NCI-H748 (cell line): Measurements from ENCODE around the gene ZNF787.
"Not testable (repeated sequence)": the region's sequence is repeated elsewhere in the genome, so short reads cannot be mapped to it uniquely, and the experiment has no call there.

Experiments used
- DNase-seq: peaks from one replicate; lab custom pipeline; 2025; ENCODE audit not compliant: unreplicated experiment; lab: John Stamatoyannopoulos, UW

ZNF787 gene

DNA sequence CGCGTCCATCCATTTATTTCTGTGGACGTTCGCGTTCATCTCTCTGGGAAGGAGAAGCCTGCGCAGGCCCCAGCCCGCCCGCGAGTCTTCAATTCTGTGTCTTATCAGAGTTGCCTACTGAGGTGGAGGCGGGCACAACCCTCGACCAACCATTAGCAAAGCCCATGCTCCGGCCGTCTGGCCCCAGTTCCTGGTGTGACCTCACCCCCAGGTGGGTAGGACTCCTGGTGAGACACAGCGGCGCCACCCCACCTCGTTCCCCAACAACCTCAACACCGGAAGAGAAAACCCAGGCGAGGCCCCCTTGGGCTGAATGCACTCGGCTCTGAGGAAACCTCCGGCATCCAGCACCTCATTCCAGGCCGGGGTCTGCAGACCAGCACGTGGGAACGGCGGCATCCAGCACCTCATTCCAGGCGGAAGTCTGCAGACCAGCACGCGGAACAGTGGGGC, 14.7 kb downstream of the ZNF787 start:
- DNase-seq = no peak

DNA sequence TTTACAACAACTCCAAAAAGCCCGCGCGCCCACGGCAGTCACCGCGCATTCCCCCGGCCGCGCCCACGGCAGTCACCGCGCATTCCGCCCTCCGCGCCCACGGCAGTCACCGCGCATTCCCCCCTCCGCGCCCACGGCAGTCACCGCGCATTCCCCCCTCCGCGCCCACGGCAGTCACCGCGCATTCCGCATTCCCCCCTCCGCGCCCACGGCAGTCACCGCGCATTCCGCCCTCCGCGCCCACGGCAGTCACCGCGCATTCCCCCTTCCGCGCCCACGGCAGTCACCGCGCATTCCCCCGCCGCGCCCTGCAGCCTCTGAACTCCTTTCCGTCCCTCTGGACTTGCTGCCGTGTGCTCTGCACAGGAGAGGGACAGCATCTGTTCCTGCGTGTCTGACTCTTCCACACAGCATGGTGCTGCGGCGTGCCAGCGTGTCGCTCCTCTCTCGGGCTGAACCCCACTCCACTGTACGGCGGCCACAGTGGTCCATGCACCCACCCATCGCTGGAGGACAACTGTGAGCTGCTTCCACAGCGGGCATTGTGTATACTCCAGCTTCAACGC, 15.2 kb downstream of the ZNF787 start:
- not testable (repeated sequence) for DNase-seq

DNA sequence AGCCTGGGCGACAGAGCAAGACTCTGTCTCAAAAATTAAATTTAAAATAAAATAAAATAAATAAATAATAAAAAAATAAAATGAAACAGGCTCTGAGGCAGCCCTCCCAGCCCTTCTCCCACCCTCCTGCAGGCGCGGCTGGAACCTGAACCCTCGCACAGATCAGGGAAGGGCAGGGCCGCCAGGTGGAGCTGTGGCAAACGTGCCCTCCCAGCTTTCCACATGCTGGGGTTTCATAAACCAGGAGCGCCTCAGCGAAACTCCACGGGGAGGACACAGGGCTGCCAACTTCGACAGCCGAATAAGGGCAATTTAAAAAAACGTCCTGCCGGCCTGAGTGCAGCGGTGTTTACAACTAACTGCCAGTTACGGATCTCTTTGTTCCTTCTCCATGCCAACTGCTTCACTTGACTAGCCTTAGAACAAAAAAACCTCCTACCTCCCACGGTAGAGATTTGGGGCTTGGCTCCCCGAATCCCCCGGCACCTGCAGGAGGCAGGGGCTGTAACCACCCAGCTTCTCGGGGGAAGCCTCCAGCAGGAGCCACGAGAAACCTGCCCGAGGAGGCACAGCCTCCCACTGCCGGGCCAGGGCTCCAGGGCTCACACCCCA, 15.9 kb downstream of the ZNF787 start:
- DNase-seq = peak; percentile 83

DNA sequence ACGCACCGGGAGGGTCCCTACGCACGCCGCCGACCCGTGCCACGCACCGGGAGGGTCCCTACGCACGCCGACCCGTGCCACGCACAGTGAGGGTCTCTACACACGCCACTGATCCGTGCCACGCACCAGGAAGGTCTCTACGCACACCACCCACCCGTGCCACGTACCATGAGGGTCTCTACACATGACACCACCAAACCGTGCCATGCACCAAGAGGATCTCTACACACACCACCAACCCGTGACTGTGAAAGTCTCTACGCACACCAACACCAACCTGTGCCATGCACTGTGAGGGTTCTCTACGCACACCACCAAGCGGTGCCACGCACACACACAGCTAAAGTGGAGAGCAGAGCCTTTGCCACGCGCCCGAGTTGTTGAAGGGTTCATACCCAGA, 16.7 kb downstream of the ZNF787 start:
- no peak for DNase-seq

DNA sequence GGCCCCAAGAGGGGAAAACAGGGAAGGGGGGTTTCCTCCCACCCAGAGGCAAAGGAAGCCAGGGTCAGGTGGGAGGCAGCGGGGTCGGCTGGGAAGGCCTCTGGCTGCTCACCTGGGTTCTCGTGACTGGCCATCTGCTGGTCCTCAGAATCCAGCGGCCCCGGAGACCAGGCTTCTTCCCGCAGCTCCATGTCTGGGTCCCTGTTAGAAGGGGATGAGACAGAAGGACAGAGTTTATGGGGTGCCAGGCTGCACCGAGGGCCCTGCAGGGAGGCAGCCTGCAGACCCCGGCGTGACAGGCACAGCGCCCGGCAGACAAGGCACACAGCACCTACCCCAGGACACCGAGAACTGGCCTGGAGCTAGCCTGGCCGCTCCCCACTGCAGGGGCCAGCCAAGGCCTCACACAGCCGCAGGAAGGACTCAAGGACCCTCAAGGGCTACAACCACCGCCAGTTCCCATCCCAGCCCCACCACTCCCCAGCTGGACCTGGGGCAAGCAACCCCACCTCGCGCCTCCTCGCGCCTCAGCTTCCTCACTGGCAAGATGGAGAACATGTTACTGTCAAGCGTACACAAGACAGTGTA, 18.0 kb downstream of the ZNF787 start:
- DNase-seq = no peak

DNA sequence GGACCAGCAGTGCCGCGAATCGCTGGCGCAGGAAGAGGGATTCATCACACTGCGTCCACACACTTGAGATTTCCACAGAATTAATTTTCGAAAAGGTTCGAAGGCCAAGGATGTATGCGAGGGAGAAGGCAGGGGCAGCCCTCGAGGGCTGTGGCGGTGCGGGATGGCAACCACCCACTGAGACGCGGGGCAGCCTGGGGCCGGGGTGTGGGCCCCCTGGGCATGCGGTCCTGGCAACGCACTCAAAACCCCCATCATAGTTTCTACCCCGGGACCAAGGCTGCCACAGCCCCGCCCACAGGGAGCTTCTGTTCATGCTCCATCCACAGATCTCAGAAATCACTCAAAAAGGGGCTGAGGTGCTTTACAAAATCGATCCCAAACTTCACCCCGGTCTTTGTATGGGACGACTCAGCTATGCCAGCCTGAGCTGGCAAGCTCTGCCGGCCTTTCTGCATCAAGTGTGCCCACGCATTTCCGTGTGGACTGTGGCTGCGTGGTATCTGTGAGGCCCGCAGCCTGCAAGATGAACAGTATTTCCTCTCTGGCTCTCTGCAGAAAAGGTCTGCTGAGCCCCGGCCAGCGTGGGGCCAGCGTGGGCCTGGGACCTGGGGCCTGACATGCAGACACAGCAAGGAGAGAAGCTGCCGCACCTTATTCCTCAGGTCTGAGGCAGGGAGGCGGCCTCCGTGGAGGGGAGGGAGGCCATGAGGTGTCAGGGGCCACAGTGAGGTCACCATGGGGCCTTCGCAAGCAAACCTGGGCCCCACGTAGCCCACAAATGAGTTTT, 19.2 kb downstream of the ZNF787 start:
- DNase-seq = no peak

DNA sequence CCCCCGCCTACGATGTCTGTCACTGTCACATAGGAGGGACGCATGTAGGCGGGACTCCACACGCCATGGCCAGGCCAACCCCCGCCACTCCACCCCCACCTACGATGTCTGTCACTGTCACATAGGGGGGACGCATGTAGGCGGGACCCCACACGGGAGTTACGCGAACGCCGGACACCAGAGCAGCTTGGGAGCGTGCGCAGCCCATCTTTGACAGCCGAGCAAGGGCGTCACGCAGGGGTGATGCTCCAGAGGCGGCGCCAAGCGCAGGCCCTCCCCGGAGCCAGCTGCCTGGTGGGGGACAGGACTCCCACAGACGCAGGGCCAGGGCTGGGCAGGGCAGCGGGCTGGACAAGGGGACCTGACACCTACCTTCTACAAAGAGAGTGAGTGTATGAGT, 20.0 kb downstream of the ZNF787 start:
- no peak for DNase-seq

DNA sequence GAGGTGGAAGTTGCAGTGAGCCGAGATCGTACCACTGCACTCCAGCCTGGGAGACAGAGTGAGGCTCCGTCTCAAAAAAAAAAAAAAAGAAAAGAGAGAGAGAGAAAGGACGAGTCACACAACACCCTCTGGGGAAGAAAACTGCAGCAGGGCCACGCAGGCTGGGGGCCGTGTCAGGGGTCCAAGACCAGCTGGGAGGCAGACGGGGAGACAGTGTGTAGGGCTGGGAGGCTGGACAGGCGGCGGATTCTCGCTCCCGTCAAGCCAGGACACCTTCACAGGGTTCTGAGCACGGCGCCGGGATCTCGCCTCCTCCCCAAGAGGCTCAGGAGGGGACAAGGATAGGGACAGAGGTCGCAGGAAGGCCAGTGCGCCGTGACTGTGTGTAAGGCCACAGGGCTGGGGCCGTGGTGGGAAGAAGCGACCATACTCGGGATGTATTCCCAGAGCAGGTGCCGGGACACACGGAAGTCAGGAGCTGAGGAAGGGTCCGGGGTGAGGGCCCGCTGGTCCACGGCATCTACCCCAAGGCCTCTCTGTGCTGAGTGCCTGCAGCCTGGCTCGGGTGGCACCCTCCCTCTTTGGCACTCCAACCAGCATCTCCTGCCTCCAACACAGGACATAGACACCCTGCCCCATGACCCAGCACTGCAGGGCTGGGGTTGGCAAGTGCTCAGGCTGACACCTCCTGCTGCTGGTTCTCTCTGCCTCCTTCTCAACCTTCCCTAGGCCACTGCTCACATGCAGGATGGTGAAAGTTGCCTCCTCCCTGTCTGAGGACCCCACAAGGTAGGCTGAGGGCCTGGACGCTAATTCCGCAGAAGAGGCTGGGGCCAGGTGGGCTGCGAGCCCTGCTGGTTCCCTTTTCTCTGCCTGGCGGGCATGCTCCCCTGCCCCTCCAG, 21.2 kb downstream of the ZNF787 start:
- DNase-seq = no peak

DNA sequence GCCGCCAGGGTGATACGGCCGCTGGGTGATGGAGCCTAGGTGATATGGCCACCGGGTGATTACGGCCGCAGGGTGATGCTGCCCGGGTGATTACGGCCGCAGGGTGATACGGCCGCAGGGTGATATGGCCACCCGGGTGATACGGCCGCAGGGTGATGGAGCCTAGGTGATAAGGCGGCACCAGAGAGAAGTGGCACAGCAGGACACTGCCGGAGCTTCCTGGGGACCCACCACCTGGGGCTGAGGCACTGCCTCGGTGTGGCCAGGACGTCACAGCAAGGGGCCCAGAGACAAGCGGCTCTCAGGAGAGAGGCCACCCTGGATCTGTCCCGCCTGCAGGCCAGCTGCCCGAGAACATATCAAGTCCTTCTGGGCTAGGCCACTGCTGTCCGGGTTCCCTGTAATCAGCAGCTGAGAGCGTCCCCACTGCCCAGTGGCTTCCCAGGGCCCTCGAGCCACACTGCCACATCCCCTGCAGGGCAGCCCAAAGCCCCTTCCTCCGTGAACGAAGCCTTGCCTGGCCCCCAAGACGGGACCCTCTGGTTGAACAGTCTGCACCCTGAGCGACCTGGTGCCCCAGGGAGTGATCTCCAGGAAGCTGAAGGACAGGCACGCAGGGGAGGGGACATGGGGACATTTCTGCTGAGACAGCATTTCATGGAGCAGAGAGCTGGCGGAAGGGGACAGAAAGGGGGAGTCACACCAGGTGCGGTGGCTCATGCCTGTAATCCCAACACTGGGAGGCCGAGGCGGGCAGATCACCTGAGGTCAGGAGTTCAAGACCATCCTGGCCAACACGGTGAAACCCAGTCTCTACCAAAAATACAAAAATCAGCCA, 22.1 kb downstream of the ZNF787 start:
- DNase-seq = no peak

DNA sequence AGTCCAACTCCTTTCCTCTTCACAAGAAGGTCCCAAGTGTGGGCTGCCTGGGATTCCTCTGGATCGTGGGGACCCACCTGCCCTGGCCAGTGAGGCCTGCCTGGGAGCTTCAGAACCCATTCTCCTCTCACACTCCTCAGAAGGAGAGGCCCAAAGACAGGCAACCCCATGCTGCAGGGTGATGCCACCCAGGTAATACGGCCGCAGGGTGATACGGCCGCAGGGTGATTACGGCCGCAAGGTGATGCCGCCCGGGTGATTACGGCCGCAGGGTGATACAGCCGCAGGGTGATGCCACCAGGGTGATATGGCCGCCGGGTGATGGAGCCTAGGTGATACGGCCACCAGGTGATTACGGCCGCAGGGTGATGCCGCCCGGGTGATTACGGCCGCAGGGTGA, 22.9 kb downstream of the ZNF787 start:
- DNase-seq = not testable (repeated sequence)

DNA sequence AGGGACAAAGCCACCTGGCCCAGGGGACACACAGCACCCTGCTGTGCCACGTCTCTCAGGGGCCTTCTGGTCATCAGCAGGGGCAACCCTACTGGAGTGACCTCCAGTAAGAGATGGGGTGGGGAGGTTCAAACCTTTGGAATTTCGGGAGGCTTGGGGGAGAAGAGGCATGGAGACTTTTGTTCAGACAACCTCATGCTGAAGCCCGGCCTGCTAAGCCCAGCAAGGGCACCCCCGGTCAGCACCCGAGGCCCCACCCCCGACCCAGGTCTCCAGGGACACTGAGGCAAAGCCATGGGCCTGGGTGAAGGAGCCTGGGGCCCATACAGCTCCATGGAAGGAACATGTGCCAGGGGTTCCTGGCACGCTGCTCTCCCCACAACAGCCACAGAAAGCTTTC, 23.3 kb downstream of the ZNF787 start:
- no peak for DNase-seq

DNA sequence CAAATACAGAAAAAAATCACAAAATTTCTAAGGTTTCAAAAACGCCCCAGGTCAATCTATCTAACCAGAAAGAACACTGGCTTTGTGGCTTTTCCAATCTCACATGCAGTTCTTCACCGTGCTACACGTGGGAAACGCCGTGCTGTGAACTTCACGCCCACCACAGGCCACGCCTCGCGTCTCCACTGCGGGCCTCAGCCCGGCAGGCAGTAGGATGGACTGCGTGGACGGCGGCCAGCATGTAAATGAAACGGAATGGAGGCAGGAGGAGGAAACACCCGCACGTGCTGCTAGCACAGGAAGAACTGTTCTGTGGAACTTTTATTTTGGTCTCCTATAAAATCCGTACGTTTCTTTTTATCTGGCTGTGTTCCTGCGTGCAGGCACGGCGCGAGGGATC, 23.8 kb downstream of the ZNF787 start:
- DNase-seq = no peak

DNA sequence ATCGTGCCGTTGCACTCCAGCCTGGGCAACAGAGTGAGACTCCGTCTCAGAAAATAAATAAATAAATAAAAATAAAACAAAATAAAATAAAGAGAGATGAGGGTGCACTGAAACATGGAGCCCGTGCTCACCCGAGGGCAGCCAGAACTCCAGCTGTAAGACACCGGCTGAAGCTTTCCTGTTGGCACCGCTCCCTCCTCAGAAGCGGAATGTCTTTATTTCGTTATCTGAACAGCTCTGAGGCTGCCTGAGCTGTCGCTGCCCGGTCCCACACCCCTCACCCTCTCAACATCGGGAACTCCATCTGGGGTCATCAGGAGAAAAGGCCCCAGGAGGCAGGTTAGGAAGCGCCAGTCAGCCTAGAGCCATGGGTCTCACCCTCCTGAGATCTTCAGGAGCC, 24.4 kb downstream of the ZNF787 start:
- no peak for DNase-seq

DNA sequence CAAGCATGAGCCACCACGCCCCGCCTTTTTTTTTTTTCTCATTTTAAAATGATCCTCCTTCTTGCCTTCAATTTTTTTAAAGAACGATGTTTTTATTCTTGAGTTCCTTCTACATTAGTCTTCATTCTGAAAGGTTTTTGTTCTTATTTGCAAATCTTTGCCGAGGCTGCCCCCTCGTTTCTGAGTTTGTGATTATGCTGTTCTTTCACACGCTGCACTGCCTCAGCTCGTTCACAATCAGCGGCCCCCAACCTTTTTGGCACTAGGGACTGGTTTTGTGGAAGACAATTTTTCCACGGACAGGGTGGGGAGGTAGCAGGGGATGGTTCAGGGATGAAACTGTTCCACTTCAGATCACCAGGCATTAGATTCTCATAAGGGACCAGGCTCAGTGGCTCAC, 26.6 kb downstream of the ZNF787 start:
- no peak for DNase-seq

DNA sequence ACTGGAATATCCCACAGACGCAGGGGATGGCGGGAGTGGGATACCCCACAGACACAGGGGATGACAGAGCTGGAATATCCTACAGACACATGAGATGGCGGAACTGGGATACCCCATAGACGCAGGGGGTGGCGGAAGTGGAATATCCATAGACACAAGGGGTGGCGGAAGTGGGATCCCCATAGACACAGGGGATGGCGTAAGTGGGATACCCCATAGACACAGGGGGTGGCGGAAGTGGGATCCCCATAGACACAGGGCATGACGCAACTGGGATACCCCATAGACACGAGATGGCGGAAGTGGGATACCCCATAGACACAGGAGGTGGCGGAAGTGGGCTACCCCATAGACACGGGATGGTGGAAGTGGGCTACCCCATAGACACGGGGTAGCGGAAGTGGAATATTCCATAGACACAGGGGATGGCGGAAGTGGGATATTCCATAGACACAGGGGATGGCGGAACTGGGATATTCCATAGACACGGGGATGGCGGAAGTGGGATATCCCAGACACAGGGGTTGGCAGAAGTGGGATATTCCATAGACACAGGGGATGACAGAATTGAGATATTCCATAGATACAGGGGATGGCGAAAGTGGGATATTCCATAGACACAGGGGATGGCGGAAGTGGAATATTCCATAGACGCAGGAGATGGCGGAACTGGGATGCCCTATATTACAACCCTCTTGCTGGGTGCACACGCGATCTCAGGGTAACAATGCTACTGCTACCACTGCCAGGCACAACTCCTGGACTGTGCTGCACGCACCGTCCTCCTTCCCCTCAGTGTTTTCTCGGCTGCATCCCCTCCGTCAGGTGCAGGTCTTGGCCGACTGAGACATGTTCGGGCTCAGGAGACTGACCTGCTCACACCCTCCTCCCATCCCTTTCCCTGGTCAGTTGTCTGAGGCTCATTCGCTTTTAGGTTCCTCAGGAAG, 28.1 kb downstream of the ZNF787 start:
- DNase-seq = no peak

DNA sequence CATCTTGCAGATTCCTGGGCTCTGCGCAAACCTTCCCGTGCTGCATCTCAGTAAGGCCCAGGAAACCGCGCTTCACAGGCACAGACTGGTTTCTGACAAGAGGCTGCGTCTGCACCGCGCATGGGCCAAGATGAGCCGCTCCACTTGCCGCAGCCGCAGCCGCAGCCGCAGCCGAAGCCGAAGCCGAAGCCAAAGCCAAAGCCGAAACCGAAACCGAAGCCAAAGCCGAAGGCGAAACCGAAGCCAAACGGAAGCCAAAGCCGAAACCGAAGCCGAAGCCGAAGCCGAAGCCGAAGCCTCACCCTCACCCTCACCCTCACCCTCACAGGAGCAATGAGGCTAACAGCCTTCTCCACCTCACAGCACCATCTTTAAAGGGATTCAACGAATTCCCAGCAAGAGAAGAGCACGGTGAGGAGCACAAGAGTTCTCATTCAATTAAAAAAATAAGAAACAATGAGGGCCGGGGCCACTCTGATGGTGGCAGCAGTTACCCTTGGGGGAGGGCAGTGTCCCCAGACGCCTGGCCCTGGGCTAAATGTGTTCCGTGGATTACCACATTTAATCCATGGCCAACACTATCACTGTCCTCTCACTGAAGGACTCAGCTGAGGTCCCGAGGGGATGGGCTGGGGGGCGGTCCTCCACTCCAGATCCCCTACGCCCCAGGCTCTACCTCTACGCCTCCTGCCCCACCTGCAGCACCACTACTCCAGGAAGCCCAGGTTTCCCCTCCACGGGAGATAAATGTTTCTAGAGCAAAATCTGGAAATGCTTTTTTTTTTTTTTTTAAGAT, 29.1 kb downstream of the ZNF787 start:
- no peak for DNase-seq

DNA sequence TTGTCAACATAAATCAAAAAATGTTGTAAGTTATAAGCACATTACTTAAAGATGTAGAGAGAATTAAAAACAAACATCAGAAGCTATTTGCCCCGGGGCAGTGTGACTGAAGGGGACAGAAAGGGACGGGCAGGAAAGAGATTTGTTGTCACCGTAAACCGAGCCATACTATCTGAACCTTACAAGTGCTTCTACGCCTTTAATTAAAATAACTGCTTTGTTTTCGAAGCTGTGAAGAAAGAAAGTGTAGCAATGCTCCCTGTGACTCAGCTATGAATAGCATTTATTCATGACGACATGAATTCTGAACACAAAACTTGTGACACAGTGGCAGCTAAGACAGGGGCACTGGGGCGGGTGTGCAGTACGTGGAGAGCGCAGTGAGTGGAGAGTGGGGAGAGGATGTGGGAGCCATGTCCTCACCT, 30.0 kb downstream of the ZNF787 start:
- DNase-seq = no peak

DNA sequence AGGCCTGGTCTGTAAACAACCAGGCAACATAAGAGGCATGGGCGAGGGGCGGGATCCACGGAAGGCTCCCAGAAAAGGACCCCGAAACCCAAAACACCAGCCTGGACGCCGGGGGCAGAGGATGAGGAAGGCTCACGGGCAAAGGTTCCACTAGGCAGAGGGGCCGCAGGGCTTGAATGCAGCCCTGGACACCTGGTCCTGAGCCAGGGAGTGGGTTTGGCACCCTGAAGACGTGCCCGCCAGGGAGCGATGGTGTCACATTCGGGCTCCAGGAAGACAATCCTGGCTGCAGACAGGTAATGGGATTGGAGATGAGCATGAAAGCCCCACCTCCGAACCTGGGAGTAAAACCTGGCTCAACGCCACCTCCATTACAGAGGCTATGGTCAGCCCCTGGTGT, 31.8 kb downstream of the ZNF787 start:
- DNase-seq = no peak
